Large intestine (tissue), 3 donors: ENCODE measurements around the gene FLYWCH1. TPM values are rescaled to one million over a fixed set of nuclear protein-coding genes. Genes with fewer than 3 reads are reported as not detected.
"Not testable (repeated sequence)": the region's sequence is repeated elsewhere in the genome, so short reads cannot be mapped to it uniquely, and the experiment has no call there.

ENCODE experiments used
- DNase-seq, 2 donors: peaks; one replicate each; pipeline versions ENCODE4 v3.0.0 to v3.0.0-alpha.2; 2013
- H3K27ac ChIP-seq: one replicate; pipeline ENCODE4 v1.5.1; 2013; ENCODE audit warnings: low read length
- H3K27me3 ChIP-seq: 2 replicates; pipeline ENCODE4 v1.6.1; 2013; ENCODE audit warnings: low read length; ENCODE audit not compliant: control insufficient read depth, insufficient read depth
- H3K36me3 ChIP-seq: 2 replicates; pipeline ENCODE4 v1.6.1; 2013; ENCODE audit warnings: low read length; ENCODE audit not compliant: control insufficient read depth, insufficient read depth
- H3K4me1 ChIP-seq: one replicate; pipeline ENCODE4 v1.6.1; 2013; ENCODE audit warnings: low read length; ENCODE audit not compliant: control insufficient read depth, insufficient read depth
- H3K4me3 ChIP-seq: one replicate; pipeline ENCODE4 v1.5.1; 2013; ENCODE audit warnings: low read length
- H3K9me3 ChIP-seq: one replicate; pipeline ENCODE4 v1.6.1; 2013; ENCODE audit warnings: mild to moderate bottlenecking, low read depth, low read length, moderate library complexity; ENCODE audit not compliant: control insufficient read depth
- whole genome bisulfite sequencing: methylation state at CpG from one replicate; pipeline ENCODE4 v1.1.5; 2013; ENCODE audit warnings: low lambda C conversion rate; ENCODE audit not compliant: insufficient coverage; 5-methylcytosine and 5-hydroxymethylcytosine counted together
- polyA plus RNA-seq: library from polyadenylated mRNA; unstranded; fragments of 120-200 nt; gene quantifications from one replicate; pipeline ENCODE4 v1.2.1, GENCODE V29; 2013

The FLYWCH1 gene
- polyA plus RNA-seq, 1 donor, result 22.0 TPM

DNA sequence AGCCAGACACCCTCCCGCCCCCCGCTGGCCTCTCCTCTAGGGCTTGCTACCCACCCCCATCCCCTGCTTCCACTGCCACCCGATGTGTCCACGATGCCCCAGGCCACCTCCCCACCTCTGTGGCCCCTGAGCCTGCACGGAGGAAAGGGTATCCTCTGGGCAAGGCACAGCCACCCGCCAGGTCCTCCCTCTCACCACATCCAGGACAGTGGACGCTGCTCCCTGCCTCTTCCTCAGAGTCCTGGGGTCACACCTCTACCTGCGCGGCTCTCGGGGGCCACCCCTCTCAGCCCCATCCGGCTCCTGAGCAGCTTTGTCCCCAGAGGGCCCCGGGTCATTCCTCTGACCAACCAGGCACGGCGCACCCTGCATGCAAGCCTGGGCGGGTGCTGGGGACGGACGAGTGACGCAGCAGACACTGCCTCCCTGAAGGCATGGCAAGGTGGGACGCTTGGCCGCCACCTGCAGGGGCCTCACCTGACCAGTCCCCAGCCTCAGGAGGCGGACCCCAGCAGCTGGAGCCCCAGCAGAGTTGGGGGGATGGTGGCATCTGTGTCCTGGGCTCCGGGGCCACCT is 24.8 kb downstream of the FLYWCH1 start:
- no CpG with 5 or more reads among the region's 22 CpGs for WGBS
- H3K27me3 ChIP-seq, result no peaks in the 10 kb centered on the region
- H3K4me3 ChIP-seq, result no peak overlapping the region
- H3K27ac ChIP-seq, result no peak overlapping the region
- H3K36me3 ChIP-seq, result peaks cover 51% of the 10 kb centered on the region
- no peak for DNase-seq
- H3K4me1 ChIP-seq, result no peaks in the 10 kb centered on the region
- no peaks in the 10 kb centered on the region for H3K9me3 ChIP-seq

DNA sequence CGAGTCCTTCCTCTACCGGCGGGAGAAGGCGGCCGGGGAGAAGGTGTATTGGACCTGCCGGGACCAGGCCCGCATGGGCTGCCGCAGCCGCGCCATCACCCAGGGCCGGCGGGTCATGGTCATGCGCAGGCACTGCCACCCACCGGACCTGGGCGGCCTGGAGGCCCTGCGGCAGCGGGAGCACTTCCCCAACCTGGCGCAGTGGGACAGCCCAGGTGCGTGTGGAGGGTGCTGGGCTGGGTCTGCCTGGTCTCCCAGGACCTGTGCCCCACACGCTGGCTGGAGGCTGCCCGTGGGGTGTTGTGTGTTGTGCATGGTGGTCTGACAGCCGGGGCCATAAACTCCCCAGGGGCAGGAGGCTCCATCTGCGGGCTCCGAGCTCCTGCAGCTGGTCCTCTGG is 25.4 kb downstream of the FLYWCH1 start:
- Histone ChIP-seq H3K4me3 (no peak overlapping the region), H3K4me1 (no peaks in the 10 kb centered on the region)
- DNase-seq, result no peak

DNA sequence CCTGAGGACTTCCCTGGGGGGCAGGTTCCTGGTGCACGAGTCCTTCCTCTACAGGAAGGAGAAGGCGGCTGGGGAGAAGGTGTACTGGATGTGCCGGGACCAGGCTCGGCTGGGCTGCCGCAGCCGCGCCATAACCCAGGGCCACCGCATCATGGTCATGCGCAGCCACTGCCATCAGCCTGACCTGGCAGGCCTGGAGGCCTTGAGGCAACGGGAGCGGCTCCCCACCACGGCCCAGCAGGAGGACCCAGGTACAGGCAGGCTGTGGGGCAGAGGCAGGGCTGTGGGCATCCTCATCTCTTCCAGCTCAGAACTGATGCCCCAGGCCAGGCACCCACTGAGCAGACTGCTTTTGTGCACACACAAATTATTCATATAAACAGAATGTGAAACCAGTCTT is 26.5 kb downstream of the FLYWCH1 start:
- Histone ChIP-seq H3K4me3 (no peak overlapping the region), H3K4me1 (no peaks in the 10 kb centered on the region), H3K9me3 (no peaks in the 10 kb centered on the region), H3K27me3 (no peaks in the 10 kb centered on the region), H3K27ac (no peak overlapping the region), H3K36me3 (peaks cover 58% of the 10 kb centered on the region)
- no peak for DNase-seq
- no CpG with 5 or more reads among the region's 12 CpGs for WGBS

More for the DNA sequence above, 25.4 kb downstream of the FLYWCH1 start:
- no peak overlapping the region for H3K27ac ChIP-seq
- H3K36me3 ChIP-seq, result peaks cover 53% of the 10 kb centered on the region
- no peaks in the 10 kb centered on the region for H3K27me3 ChIP-seq
- no CpG with 5 or more reads among the region's 24 CpGs for WGBS
- H3K9me3 ChIP-seq, result no peaks in the 10 kb centered on the region

DNA sequence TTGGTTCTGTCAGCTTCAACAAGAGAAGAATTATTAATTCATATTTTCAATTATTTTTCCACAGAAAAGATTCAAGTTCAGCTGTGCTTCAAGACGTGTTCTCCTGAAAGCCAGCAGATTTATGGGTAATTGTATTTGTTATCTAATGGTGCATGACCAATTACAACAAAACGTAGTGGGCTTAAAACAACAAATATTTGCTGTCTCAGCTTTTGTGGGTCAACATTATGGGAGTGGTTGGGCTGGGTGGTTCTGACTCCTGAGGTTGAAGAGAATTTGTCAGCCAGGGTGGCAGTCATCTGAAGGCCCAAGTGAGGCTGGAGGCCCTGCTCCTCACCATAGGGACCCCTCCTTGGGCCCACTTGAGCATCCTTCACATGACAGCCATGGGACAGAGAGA is 28.2 kb downstream of the FLYWCH1 start:
- DNase-seq, result no peak
- WGBS, result 88% methylated on average over 1 of the region's 2 CpGs
- Histone ChIP-seq H3K9me3 (no peaks in the 10 kb centered on the region), H3K27me3 (no peaks in the 10 kb centered on the region), H3K27ac (no peak overlapping the region), H3K36me3 (peaks cover 47% of the 10 kb centered on the region), H3K4me1 (no peaks in the 10 kb centered on the region), H3K4me3 (no peak overlapping the region)

DNA sequence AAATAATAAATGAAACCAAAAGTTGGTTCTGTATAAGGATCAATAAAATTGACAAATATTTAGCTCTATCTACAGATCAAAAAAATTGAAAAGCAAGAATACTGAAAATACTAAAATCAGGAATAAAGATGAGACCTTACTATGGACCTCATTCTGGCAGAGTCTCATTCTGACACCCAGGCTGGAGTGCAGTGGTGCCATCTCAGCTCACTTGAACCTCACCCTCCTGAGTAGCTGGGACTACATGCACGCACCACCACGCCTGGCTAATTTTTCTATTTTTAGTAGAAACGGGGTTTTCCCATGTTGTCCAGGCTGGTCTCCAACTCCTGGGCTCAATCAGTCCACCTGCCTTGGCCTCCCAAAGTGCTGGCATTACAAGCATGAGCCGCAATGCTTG is 30.3 kb downstream of the FLYWCH1 start:
- no CpG with 5 or more reads among the region's 4 CpGs for WGBS
- no peaks in the 10 kb centered on the region for H3K27me3 ChIP-seq
- no peaks in the 10 kb centered on the region for H3K9me3 ChIP-seq
- H3K27ac ChIP-seq, result no peak overlapping the region
- H3K4me3 ChIP-seq, result no peak overlapping the region
- H3K36me3 ChIP-seq, result peaks cover 40% of the 10 kb centered on the region
- DNase-seq, result no peak
- H3K4me1 ChIP-seq, result no peaks in the 10 kb centered on the region

DNA sequence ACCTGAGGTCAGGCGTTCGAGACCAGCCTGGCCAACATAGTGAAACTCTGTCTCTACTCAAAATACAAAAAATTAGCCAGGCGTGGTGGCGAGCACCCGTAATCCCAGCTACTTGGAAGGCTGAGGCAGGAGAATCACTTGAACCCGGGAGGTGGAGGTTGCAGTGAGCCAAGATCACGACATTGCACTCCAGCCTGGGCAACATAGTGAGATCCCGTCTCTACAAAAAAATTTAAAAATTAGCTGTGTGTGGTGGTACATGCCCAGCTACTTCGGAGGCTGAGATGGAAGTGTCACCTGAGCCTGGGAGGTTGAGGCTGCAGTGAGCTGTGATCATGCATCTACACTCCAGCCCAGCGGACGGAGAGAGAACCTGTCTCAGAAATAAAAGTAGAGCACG is 32.0 kb downstream of the FLYWCH1 start:
- H3K4me1 ChIP-seq, H3K27ac ChIP-seq, H3K9me3 ChIP-seq, H3K27me3 ChIP-seq, H3K4me3 ChIP-seq, DNase-seq: not testable (repeated sequence)
- H3K36me3 ChIP-seq, result peaks cover 30% of the 10 kb centered on the region
- no CpG with 5 or more reads among the region's 12 CpGs for WGBS

DNA sequence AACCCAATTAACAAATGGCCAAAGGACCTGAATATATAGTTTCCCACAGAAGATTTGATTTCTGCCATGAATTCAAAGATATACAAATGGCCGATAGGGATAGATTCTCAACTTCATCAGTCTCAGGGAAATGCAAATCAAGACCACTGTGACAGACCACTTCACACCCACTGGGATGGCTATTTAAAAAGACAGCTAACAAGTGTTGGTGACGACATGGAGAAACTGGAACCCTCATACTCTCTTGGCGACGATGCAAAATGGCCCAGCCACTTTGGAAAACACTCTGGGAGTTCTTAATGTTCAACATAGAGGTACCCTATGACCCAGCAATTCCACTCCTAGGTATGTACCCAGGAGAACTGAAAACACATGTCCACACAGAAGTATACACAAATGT is 34.9 kb downstream of the FLYWCH1 start:
- Histone ChIP-seq H3K27me3 (no peaks in the 10 kb centered on the region), H3K36me3 (peaks cover 12% of the 10 kb centered on the region), H3K4me3 (no peak overlapping the region), H3K27ac (no peak overlapping the region), H3K4me1 (no peaks in the 10 kb centered on the region), H3K9me3 (peaks cover 2% of the 10 kb centered on the region)
- no peak for DNase-seq
- WGBS, result no CpG with 5 or more reads among the region's 4 CpGs

DNA sequence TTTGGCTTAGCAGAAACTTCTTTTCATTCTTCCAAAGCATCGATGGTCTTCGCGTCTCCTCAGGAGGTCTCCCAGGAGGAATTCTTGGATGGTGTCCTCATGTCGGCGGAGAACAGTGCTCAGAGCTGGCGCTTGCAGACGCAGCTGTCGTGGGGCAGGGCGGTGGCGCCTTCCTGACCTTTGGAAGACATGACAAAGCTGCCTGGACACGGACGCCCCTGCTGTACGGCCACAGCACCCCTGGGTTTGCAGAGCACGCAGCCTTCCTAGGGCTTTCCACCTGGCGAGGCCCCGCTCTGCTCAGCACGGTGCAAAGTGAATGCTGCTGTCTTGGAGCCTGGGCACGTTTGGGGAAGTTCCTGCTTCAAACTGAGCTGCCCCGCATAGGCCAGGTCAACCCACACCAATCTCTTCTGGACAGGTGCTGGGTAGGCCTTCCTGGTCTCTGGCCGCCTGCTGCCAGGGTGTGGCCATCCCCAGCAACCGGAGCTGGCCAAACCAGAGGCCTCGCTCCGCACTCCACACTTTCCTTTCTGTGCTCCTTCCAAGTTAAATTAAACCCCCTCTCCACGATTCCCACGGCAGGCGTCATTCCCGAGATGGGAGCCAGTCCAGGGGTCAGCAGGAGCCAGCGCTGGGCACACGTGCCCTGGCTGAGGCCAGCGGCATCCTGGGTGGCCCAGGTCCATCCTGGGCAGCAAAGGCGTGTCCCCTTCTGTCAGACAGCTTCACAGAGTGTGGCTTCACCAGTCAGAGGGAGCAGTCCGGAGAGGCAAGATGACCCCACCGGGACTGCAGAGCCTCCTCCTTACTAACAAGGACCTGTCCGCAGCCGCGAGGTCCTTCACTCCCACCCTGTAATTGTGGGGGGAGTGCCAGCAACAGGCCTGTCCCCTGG is 37.3 kb downstream of the FLYWCH1 start:
- Histone ChIP-seq H3K36me3 (peaks cover 3% of the 10 kb centered on the region), H3K9me3 (peaks cover 2% of the 10 kb centered on the region), H3K4me1 (no peaks in the 10 kb centered on the region), H3K27me3 (no peaks in the 10 kb centered on the region), H3K27ac (no peak overlapping the region), H3K4me3 (no peak overlapping the region)
- DNase-seq, result no peak
- no CpG with 5 or more reads among the region's 36 CpGs for WGBS

DNA sequence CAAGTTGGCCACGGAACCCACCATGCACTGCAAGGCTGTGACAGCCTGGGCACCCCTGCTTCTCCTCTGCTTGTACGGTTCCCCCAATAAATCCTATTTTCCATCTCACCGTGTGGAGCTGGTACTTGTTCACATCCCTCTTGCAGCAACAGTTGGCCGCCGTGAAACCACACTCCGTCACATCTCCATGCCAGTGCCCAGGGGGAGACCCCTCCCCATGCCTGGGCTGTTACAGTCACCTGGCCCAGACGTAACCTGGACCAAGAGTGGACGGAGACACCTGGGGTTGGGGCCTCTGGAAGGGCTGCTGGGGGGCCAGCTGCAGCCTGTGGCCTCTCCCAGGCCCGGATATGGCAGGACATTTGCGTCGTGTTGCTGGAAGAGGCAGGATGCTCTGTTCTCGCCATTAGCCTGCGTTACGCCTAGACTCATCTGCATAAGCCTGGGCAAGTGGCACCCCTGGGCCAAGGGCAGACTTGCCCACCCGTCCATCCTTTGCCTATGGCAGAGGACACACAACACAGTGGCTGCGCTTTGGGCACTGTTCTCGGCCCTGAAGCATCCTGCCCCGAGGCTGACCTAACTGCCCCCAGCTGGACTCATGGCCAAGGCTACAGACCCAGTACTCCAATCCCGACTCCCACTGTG is 38.1 kb downstream of the FLYWCH1 start:
- Histone ChIP-seq H3K4me3 (no peak overlapping the region), H3K36me3 (peaks cover 3% of the 10 kb centered on the region), H3K9me3 (peaks cover 4% of the 10 kb centered on the region), H3K27ac (no peak overlapping the region), H3K27me3 (peaks cover 2% of the 10 kb centered on the region), H3K4me1 (no peaks in the 10 kb centered on the region)
- DNase-seq, result no peak
- no CpG with 5 or more reads among the region's 19 CpGs for WGBS

DNA sequence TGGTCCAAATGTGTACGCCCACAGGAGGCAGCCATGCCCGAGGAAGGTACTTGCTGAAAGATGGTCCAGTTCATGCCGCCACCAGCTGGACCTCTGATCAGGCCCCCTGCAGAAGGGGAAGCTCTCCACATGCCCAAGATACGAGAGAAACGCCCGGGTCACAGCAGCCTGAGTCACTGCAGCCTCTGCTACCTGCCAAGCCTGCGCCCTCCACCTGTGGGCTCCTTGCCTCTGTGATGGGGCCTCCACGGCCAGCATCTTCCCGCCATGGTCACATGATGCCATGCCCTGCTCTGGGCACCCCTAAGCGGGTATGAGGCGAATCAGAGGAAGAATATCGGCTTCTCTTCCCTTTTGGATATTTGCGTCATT is 38.6 kb downstream of the FLYWCH1 start:
- no peak overlapping the region for H3K27ac ChIP-seq
- no CpG with 5 or more reads among the region's 13 CpGs for WGBS

More for the DNA sequence above, 38.6 kb downstream of the FLYWCH1 start:
- Histone ChIP-seq H3K9me3 (peaks cover 6% of the 10 kb centered on the region), H3K36me3 (peaks cover 3% of the 10 kb centered on the region), H3K4me3 (no peak overlapping the region), H3K4me1 (peaks cover 2% of the 10 kb centered on the region), H3K27me3 (peaks cover 4% of the 10 kb centered on the region)
- DNase-seq, result no peak
